ENCODE measurements around the gene KCNC1. TPM values are rescaled to one million over a fixed set of nuclear protein-coding genes. Genes with fewer than 3 reads are reported as not detected.

Gene KCNC1
- total RNA-seq, 2 donors from 2014 or later = not detected

- Histone ChIP-seq H3K9me3 (no peaks in the 10 kb centered on the region), H3K27ac (no peak overlapping the region), H3K27me3 (replicated peaks; ENCODE audit: insufficient read depth) (no peaks in the 10 kb centered on the region), H3K4me1 (ENCODE audit: control insufficient read depth in 1 of 2, low read depth in 2 of 2) (no peaks in the 10 kb centered on the region), H3K36me3 (no peaks in the 10 kb centered on the region), H3K4me3 (no peak overlapping the region)
- DNase-seq (ENCODE audit: low spot score) = no peak
- TF ChIP-seq, protein P1, sequence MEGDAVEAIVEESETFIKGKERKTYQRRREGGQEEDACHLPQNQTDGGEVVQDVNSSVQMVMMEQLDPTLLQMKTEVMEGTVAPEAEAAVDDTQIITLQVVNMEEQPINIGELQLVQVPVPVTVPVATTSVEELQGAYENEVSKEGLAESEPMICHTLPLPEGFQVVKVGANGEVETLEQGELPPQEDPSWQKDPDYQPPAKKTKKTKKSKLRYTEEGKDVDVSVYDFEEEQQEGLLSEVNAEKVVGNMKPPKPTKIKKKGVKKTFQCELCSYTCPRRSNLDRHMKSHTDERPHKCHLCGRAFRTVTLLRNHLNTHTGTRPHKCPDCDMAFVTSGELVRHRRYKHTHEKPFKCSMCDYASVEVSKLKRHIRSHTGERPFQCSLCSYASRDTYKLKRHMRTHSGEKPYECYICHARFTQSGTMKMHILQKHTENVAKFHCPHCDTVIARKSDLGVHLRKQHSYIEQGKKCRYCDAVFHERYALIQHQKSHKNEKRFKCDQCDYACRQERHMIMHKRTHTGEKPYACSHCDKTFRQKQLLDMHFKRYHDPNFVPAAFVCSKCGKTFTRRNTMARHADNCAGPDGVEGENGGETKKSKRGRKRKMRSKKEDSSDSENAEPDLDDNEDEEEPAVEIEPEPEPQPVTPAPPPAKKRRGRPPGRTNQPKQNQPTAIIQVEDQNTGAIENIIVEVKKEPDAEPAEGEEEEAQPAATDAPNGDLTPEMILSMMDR (IDR thresholded peaks at IDR 0.05) = no peak
- no peak for ATAC-seq (ENCODE audit: insufficient number of reproducible peaks, low FRiP score, low read depth)
Measured at GRCh38 chr11:17791144-17791543, 56.6 kb downstream of the KCNC1 start.

DNA sequence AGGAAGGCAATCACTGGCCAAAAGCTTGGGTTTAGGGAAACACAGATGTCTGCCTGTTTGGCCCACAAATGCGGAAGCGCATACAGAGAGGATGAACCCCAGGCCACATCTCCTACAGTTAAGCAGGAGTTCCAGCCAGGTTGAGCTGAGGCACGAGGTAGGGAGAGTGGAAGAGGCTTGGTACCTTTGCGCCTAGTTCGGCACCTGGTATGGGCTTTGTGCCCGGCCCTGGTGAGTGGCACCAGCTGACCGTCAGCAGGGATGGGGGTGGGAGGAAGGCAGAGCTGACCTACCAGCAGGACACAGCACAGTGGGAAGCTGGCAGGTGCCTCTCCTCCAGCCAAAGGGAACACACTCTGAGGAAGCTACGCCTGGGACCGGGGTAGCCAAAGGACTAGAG lies 57.6 kb downstream of the KCNC1 start:
- DNase-seq (ENCODE audit: low spot score) (no peak), ATAC-seq (ENCODE audit: insufficient number of reproducible peaks, low FRiP score, low read depth) (no peak)
- Histone ChIP-seq H3K4me3 (no peak overlapping the region), H3K4me1 (ENCODE audit: control insufficient read depth in 1 of 2, low read depth in 2 of 2) (no peaks in the 10 kb centered on the region), H3K27me3 (replicated peaks; ENCODE audit: insufficient read depth) (no peaks in the 10 kb centered on the region), H3K27ac (no peak overlapping the region), H3K9me3 (no peaks in the 10 kb centered on the region), H3K36me3 (no peaks in the 10 kb centered on the region)
- TF ChIP-seq, protein P1 (IDR thresholded peaks at IDR 0.05) = no peak

DNA sequence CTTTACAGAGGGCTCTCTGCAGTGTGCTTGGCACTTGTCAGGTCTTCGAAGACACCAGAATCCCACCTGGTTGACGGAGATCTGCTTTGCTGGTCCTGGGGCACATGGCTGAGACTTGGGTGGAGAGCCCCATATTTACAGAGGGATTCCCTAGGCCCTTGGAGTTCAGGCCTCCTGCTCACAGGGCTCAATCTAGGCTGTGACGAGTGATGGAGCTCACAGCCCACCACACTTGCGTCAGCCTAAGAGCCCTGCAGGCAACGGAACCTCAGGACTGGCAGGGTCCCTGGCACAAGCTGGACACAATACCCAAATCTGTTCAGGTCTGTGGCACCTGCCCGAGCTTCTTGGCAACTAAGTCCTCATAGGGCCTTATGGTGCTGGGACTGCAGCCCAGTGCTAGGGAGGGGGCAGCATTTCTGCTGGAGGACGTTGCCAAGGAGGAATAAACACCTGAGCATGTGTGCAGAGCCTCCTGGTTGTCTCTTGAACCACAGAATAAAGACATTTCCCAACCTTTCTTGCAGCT lies 59.1 kb downstream of the KCNC1 start:
- Histone ChIP-seq H3K27ac (no peak overlapping the region), H3K4me3 (no peak overlapping the region), H3K4me1 (ENCODE audit: control insufficient read depth in 1 of 2, low read depth in 2 of 2) (no peaks in the 10 kb centered on the region), H3K36me3 (no peaks in the 10 kb centered on the region), H3K27me3 (replicated peaks; ENCODE audit: insufficient read depth) (no peaks in the 10 kb centered on the region), H3K9me3 (no peaks in the 10 kb centered on the region)
- DNase-seq (ENCODE audit: low spot score) (no peak), ATAC-seq (ENCODE audit: insufficient number of reproducible peaks, low FRiP score, low read depth) (no peak)
- TF ChIP-seq, protein P1 (IDR thresholded peaks at IDR 0.05) = no peak

- H3K27ac ChIP-seq = no peak overlapping the region
- no peaks in the 10 kb centered on the region for H3K9me3 ChIP-seq
- H3K4me1 ChIP-seq (ENCODE audit: control insufficient read depth in 1 of 2, low read depth in 2 of 2) = no peaks in the 10 kb centered on the region
- H3K27me3 ChIP-seq (replicated peaks; ENCODE audit: insufficient read depth) = no peaks in the 10 kb centered on the region
- TF ChIP-seq, protein P1 (IDR thresholded peaks at IDR 0.05) = no peak
- ATAC-seq (ENCODE audit: insufficient number of reproducible peaks, low FRiP score, low read depth) (no peak), DNase-seq (ENCODE audit: low spot score) (no peak)
- no peaks in the 10 kb centered on the region for H3K36me3 ChIP-seq
- no peak overlapping the region for H3K4me3 ChIP-seq
Measured at GRCh38 chr11:17794981-17795380, 60.4 kb downstream of the KCNC1 start.

DNA sequence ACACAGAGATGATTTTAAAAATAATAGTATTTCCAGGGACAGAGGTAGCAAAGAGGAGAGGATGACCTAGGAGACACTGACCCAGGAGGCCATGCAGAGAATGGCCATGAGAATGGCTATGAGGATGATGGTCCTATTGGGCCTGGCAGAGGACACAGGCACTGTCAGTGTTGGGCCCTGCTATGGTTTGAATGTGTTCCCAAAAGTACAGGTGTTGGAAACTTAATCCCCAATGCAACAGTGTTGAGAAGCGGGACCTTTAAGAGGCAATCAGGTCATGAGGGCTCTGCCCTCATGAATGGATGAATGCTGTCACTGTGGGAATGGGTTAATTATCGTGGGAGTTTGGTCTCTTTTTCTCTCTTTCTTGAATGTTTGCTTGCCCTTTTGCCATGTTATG lies 61.6 kb downstream of the KCNC1 start:
- Histone ChIP-seq H3K4me3 (no peak overlapping the region), H3K4me1 (ENCODE audit: control insufficient read depth in 1 of 2, low read depth in 2 of 2) (no peaks in the 10 kb centered on the region), H3K36me3 (no peaks in the 10 kb centered on the region), H3K27me3 (replicated peaks; ENCODE audit: insufficient read depth) (no peaks in the 10 kb centered on the region), H3K9me3 (no peaks in the 10 kb centered on the region), H3K27ac (no peak overlapping the region)
- ATAC-seq (ENCODE audit: insufficient number of reproducible peaks, low FRiP score, low read depth) (no peak), DNase-seq (ENCODE audit: low spot score) (no peak)
- TF ChIP-seq, protein P1 (IDR thresholded peaks at IDR 0.05) = no peak

Measured in thoracic aorta (tissue), 2 donors.